ENCODE results near the gene CST9L.

CST9L gene

GRCh38 chr20:23544133-23544532 lies 24.2 kb downstream of the CST9L start:
- no peak for TF ChIP-seq GATA3 (IDR thresholded peaks at IDR 0.05; ENCODE audit: low read depth, low read length)
- no peak for TF ChIP-seq GATA2 (IDR thresholded peaks at IDR 0.05; ENCODE audit: low read depth, low read length)

GRCh38 chr20:23542801-23543200 lies 25.5 kb downstream of the CST9L start:
- TF ChIP-seq GATA3 (IDR thresholded peaks at IDR 0.05; ENCODE audit: low read depth, low read length) (no peak), GATA2 (IDR thresholded peaks at IDR 0.05; ENCODE audit: low read depth, low read length) (no peak)

GRCh38 chr20:23541776-23542175 lies 26.5 kb downstream of the CST9L start:
- TF ChIP-seq GATA3 (IDR thresholded peaks at IDR 0.05; ENCODE audit: low read depth, low read length) (no peak), GATA2 (IDR thresholded peaks at IDR 0.05; ENCODE audit: low read depth, low read length) (no peak)

- no peak for TF ChIP-seq GATA2 (IDR thresholded peaks at IDR 0.05; ENCODE audit: low read depth, low read length)
- TF ChIP-seq GATA3 (IDR thresholded peaks at IDR 0.05; ENCODE audit: low read depth, low read length): no peak
Measured at GRCh38 chr20:23541330-23541729, 27.0 kb downstream of the CST9L start.

GRCh38 chr20:23540624-23541023 lies 27.7 kb downstream of the CST9L start:
- TF ChIP-seq GATA3 (IDR thresholded peaks at IDR 0.05; ENCODE audit: low read depth, low read length) (no peak), GATA2 (IDR thresholded peaks at IDR 0.05; ENCODE audit: low read depth, low read length) (no peak)

- TF ChIP-seq GATA2 (IDR thresholded peaks at IDR 0.05; ENCODE audit: low read depth, low read length) (no peak), GATA3 (IDR thresholded peaks at IDR 0.05; ENCODE audit: low read depth, low read length) (no peak)
Measured at GRCh38 chr20:23537030-23537429, 31.3 kb downstream of the CST9L start.

GRCh38 chr20:23536328-23536974 lies 31.8 kb downstream of the CST9L start:
- TF ChIP-seq GATA3 (IDR thresholded peaks at IDR 0.05; ENCODE audit: low read depth, low read length) (no peak), GATA2 (IDR thresholded peaks at IDR 0.05; ENCODE audit: low read depth, low read length) (no peak)

GRCh38 chr20:23534801-23535593 lies 33.3 kb downstream of the CST9L start:
- TF ChIP-seq GATA2 (IDR thresholded peaks at IDR 0.05; ENCODE audit: low read depth, low read length): no peak
- no peak for TF ChIP-seq GATA3 (IDR thresholded peaks at IDR 0.05; ENCODE audit: low read depth, low read length)

- no peak for TF ChIP-seq GATA2 (IDR thresholded peaks at IDR 0.05; ENCODE audit: low read depth, low read length)
- TF ChIP-seq GATA3 (IDR thresholded peaks at IDR 0.05; ENCODE audit: low read depth, low read length): no peak
Measured at GRCh38 chr20:23533161-23533560, 35.1 kb downstream of the CST9L start.

GRCh38 chr20:23532533-23532932 lies 35.8 kb downstream of the CST9L start:
- no peak for TF ChIP-seq GATA2 (IDR thresholded peaks at IDR 0.05; ENCODE audit: low read depth, low read length)
- no peak for TF ChIP-seq GATA3 (IDR thresholded peaks at IDR 0.05; ENCODE audit: low read depth, low read length)

GRCh38 chr20:23530937-23531567 lies 37.2 kb downstream of the CST9L start:
- no peak for TF ChIP-seq GATA2 (IDR thresholded peaks at IDR 0.05; ENCODE audit: low read depth, low read length)
- no peak for TF ChIP-seq GATA3 (IDR thresholded peaks at IDR 0.05; ENCODE audit: low read depth, low read length)

- TF ChIP-seq GATA3 (IDR thresholded peaks at IDR 0.05; ENCODE audit: low read depth, low read length) (no peak), GATA2 (IDR thresholded peaks at IDR 0.05; ENCODE audit: low read depth, low read length) (no peak)
Measured at GRCh38 chr20:23528867-23529431, 39.3 kb downstream of the CST9L start.

GRCh38 chr20:23526850-23527249 lies 41.4 kb downstream of the CST9L start:
- TF ChIP-seq GATA2 (IDR thresholded peaks at IDR 0.05; ENCODE audit: low read depth, low read length) (no peak), GATA3 (IDR thresholded peaks at IDR 0.05; ENCODE audit: low read depth, low read length) (no peak)

GRCh38 chr20:23524146-23524545 lies 44.1 kb downstream of the CST9L start:
- TF ChIP-seq GATA3 (IDR thresholded peaks at IDR 0.05; ENCODE audit: low read depth, low read length): no peak
- TF ChIP-seq GATA2 (IDR thresholded peaks at IDR 0.05; ENCODE audit: low read depth, low read length): no peak
